Aorta (tissue), 5 donors: ENCODE measurements around the gene MCEMP1. TPM values are rescaled to one million over a fixed set of nuclear protein-coding genes. Genes with fewer than 3 reads are reported as not detected.

ENCODE experiments used
- ATAC-seq: fragments of 200-7000 bp; cut with Tn5 transposase; one replicate; pipeline ENCODE4 v1.9.1; 2022; ENCODE audit warnings: moderate library complexity; ENCODE audit not compliant: low FRiP score
- DNase-seq, 2 donors: peaks; one replicate each; pipeline ENCODE4 v3.0.0-alpha.2; 2020
- H3K27ac ChIP-seq, 2 donors: one replicate each; pipeline ENCODE4 v1.5.1; 2013; ENCODE audit warnings: low read length in 2 of 2, mild to moderate bottlenecking in 2 of 2, moderate library complexity in 2 of 2, control low read depth in 1 of 2, inconsistent platforms in 1 of 2, low read depth in 1 of 2
- H3K27me3 ChIP-seq, 2 donors: one replicate each; pipeline ENCODE4 v1.6.1; 2013; ENCODE audit warnings: control low read depth in 1 of 2, low read length in 1 of 2, mild to moderate bottlenecking in 1 of 2, moderate library complexity in 1 of 2; ENCODE audit not compliant: insufficient read depth in 2 of 2, control insufficient read depth in 1 of 2
- H3K36me3 ChIP-seq, 2 donors: one replicate each; pipeline ENCODE4 v1.6.1; 2013; ENCODE audit warnings: control low read depth in 1 of 2, low read length in 1 of 2, mild to moderate bottlenecking in 1 of 2; ENCODE audit not compliant: insufficient read depth in 2 of 2, control insufficient read depth in 1 of 2
- H3K4me1 ChIP-seq, 2 donors: one replicate each; pipeline ENCODE4 v1.6.1; 2013; ENCODE audit warnings: low read length in 2 of 2, control low read depth in 1 of 2, mild to moderate bottlenecking in 1 of 2, moderate library complexity in 1 of 2; ENCODE audit not compliant: insufficient read depth in 2 of 2, control insufficient read depth in 1 of 2
- H3K4me3 ChIP-seq, 2 donors: one replicate each; pipeline ENCODE4 v1.5.1; 2013; ENCODE audit warnings: low read length in 2 of 2, control low read depth in 1 of 2, mild to moderate bottlenecking in 1 of 2
- H3K9me3 ChIP-seq: one replicate; pipeline ENCODE4 v1.6.1; 2013; ENCODE audit warnings: mild to moderate bottlenecking, low read length; ENCODE audit not compliant: control insufficient read depth
- WGBS, 2 donors: extraction: QIAGEN DNeasy Blood & Tissue Kit; methylation state at CpG; one replicate each; pipeline ENCODE4 v1.1.7; 2013; 5-methylcytosine and 5-hydroxymethylcytosine counted together
- intact Hi-C, 2 donors: fragments of 100-400 bp; cut with DNase I; formaldehyde crosslinking; loops; one replicate each; pipeline versions ENCODE4 v1.14.2 to v1.15.0; 2022
- polyA plus RNA-seq, 2 donors: library from polyadenylated mRNA; stranded (reverse); fragments of 200-250 nt; gene quantifications; one replicate each; pipeline ENCODE4 v1.2.3, GENCODE V29; 2013
- total RNA-seq, 2 donors: library from RNA; stranded (reverse); fragmentation: NEBNext Ultra II Directional; extraction: Animal tissue kit (Norgen Biotek cat#: 25700); gene quantifications; one replicate each; pipeline ENCODE4 v1.2.1, GENCODE V29; 2021
- donor health status: healthy with polysubstance abuse.
- donor health status: Bipolar disorder and iron deficiency.
- donor health status: DM: no; HTN: no; CAD: no.
- donor health status: DM: no; HTN: no; CAD: no.
- donor health status: DM: yes; HTN: yes; CAD: no.

MCEMP1 gene
- total and polyA plus RNA-seq, 4 donors, result 0.10 to 8.3 (median 2.5) TPM

DNA sequence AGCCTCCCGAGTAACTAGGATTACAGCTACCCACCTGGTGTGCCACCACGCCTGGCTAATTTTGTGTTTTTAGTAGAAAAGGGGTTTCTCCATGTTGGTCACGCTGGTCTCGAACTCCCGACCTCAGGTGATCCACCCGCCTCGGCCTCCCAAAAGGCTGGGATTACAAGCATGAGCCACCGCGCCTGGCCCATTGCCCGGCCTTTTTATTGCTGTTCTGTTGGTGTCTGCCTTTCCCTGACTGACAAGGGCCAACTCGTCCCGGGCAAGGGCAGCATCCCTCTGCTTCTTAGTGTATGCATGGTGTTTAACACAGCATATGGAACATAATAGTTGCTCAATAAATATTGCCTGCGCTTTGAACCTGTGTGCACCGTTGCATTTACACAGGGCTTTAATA lies 14.2 kb upstream of the MCEMP1 start:
- intact Hi-C loops, result no loop called here
- ATAC-seq, result no peak

DNA sequence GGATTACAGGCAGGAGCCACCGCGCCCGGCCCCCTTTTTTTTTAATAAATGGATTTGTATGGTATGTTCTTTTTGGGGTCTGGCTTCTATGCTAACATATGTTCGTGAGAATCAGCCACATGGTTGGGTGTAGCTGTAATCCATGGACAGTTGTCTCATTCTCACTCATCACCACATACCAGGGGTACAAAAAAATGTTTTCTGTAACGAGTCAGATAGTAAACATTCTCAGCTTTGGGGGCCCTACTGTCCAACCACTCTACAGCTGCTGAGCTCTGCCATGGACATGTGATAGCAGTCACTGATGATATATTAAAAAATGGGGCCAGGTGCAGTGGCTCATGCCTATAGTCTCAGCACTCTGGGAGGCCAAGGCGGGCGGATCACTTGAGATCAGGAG lies 13.2 kb upstream of the MCEMP1 start:
- intact Hi-C loops, result no loop called here
- DNase-seq (no peak), ATAC-seq (no peak)
- WGBS, 2 donors, result 75 to 78% methylated on average over 7 of the region's 7 CpGs
- H3K27me3 ChIP-seq, result no peaks in the 10 kb centered on the region
- no peaks in the 10 kb centered on the region for H3K4me1 ChIP-seq
- no peak overlapping the region for H3K27ac ChIP-seq
- H3K9me3 ChIP-seq, result no peaks in the 10 kb centered on the region
- H3K4me3 ChIP-seq, result no peak overlapping the region
- no peaks in the 10 kb centered on the region for H3K36me3 ChIP-seq

More for the DNA sequence above, 14.2 kb upstream of the MCEMP1 start:
- Histone ChIP-seq H3K36me3 (no peaks in the 10 kb centered on the region), H3K4me3 (no peak overlapping the region), H3K4me1 (no peaks in the 10 kb centered on the region), H3K9me3 (no peaks in the 10 kb centered on the region), H3K27me3 (no peaks in the 10 kb centered on the region), H3K27ac (no peak overlapping the region)
- DNase-seq, result no peak
- WGBS, 2 donors, result 84 to 86% methylated on average over 14 of the region's 14 CpGs

DNA sequence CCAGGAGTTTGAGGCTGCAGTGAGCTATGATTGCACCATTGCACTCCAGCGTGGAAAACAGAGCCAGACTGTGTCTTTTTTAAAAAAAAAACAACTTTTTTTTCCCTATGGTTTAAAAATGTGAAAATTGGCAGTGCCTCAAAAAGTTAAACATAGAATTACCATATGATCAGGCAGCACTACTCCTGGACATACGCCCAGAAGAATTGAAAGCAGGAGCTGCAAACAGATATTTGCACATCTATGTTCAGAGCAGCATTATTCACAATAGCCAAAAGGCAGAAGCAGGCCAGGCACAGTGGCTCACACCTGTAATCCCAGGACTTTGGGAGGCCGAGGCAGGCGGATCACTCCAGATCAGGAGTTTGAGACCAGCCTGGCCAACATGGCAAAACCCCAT lies 11.8 kb upstream of the MCEMP1 start:
- no peaks in the 10 kb centered on the region for H3K4me1 ChIP-seq
- H3K36me3 ChIP-seq, result no peaks in the 10 kb centered on the region
- WGBS, 2 donors, result 29 to 34% methylated on average over 4 of the region's 4 CpGs
- intact Hi-C loops, result no loop called here
- ATAC-seq (no peak), DNase-seq (no peak)
- H3K27me3 ChIP-seq, result no peaks in the 10 kb centered on the region
- no peaks in the 10 kb centered on the region for H3K9me3 ChIP-seq
- no peak overlapping the region for H3K27ac ChIP-seq
- no peak overlapping the region for H3K4me3 ChIP-seq

DNA sequence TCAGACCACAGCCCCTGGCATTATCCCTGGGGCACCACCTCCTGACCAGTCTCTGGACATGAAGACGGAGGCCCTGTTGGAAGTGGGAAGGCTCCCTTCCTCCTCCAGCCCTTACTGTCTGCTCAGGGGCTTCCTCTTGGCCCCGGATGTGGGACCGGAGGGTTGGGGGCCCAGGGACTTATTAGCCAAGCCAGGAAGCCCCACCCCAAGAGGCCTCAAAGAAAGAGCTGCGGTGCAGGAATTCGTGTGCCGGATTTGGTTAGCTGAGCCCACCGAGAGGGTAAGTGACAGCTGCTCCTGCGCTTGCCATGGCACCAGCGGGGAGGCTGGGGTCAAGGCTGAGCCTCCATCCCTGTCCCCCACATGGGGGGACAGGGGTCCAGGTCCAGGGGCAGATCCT lies 8.0 kb upstream of the MCEMP1 start, which contains the start of gene RETN:
Gene RETN (plus strand): TSS at position 208 of the 400 bp plus-strand sequence. CDS start 278 bp downstream, outside the sequence.
- ATAC-seq (no peak), DNase-seq (no peak)
- H3K9me3 ChIP-seq, result no peaks in the 10 kb centered on the region
- H3K4me3 ChIP-seq, result no peak within 1 kb of the TSS
- H3K27ac ChIP-seq, result no peak within 1 kb of the TSS
- no peaks in the 10 kb centered on the region for H3K27me3 ChIP-seq
- intact Hi-C loops, result no loop called here
- WGBS, 2 donors, result 70 to 77% methylated on average over 9 of the region's 9 CpGs
- H3K36me3 ChIP-seq, result no peaks in the 10 kb centered on the region
- H3K4me1 ChIP-seq, result no peaks in the 10 kb centered on the region

DNA sequence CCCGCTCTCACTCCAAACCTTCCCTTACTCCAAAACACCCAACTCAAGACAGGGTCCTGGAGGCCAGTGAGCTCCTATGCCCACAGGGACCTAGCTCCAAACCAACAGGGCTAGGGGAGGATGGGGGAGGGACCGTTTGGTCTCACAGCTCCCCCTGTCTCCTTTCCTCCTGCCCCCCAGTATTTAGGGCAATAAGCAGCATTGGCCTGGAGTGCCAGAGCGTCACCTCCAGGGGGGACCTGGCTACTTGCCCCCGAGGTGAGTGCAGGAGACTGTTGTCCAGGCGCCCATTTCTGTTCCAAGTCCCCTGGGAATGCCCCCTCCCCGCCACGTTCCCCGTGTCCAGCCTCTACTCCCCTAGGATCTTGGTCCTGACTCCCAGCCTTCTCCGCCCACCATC lies 7.2 kb upstream of the MCEMP1 start:
- intact Hi-C loops, result no loop called here
- ATAC-seq (no peak), DNase-seq (no peak)
- Histone ChIP-seq H3K36me3 (no peaks in the 10 kb centered on the region), H3K4me1 (no peaks in the 10 kb centered on the region), H3K4me3 (no peak overlapping the region), H3K27me3 (no peaks in the 10 kb centered on the region), H3K27ac (no peak overlapping the region), H3K9me3 (no peaks in the 10 kb centered on the region)
- WGBS, 2 donors, result 21 to 24% methylated on average over 9 of the region's 9 CpGs

DNA sequence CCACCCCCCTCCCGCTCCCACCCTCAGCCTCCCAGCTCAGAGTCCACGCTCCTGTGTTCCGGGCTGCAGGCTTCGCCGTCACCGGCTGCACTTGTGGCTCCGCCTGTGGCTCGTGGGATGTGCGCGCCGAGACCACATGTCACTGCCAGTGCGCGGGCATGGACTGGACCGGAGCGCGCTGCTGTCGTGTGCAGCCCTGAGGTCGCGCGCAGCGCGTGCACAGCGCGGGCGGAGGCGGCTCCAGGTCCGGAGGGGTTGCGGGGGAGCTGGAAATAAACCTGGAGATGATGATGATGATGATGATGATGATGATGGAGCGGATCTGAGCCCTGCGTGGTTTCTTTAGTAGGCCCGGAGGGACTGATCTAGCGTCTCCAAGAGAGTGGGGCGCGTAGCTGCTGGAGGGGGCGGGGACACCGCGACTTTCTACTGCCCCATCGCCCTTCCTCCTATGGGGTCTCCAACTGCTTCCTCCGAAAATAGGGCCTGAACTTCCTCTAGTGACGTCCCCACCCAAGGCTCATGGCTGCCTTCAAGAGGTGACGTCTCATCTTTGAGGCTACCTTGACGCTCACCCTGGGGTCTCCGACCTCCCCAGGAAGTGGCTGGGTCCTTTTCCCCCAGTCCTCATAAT lies 6.6 kb upstream of the MCEMP1 start:
- Histone ChIP-seq H3K4me1 (no peaks in the 10 kb centered on the region), H3K9me3 (no peaks in the 10 kb centered on the region), H3K27me3 (no peaks in the 10 kb centered on the region), H3K27ac (no peak overlapping the region), H3K4me3 (no peak overlapping the region), H3K36me3 (no peaks in the 10 kb centered on the region)
- DNase-seq, result no peak
- ATAC-seq, result no peak
- 1 to 2% methylated on average over 38 to 43 of the region's 43 CpGs for WGBS, 2 donors
- intact Hi-C loops, result no loop called here

DNA sequence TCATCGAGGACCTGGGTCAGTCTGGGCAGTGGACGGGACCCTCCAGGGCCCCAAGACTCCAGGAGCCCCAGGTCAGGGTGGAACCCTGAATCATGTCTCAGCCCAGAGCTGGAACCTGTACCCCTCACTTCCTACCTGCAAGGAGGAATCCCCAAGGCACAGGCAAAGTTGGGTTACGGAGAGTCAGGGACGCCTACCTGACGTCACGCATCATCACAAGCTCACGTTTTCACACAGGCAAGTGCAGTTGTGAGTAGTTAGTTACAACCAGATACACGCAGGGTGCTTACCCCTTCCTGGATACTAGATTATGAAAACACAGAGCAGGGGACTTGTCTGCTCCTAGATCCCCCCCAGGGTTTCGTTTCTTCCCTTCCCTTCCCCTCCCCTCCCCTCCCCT lies 6.1 kb upstream of the MCEMP1 start:
- Histone ChIP-seq H3K4me1 (no peaks in the 10 kb centered on the region), H3K27ac (no peak overlapping the region), H3K36me3 (no peaks in the 10 kb centered on the region), H3K9me3 (no peaks in the 10 kb centered on the region), H3K4me3 (no peak overlapping the region), H3K27me3 (no peaks in the 10 kb centered on the region)
- ATAC-seq, result no peak
- intact Hi-C loops, result no loop called here
- no peak for DNase-seq
- WGBS, 2 donors, result 25 to 29% methylated on average over 9 of the region's 9 CpGs

DNA sequence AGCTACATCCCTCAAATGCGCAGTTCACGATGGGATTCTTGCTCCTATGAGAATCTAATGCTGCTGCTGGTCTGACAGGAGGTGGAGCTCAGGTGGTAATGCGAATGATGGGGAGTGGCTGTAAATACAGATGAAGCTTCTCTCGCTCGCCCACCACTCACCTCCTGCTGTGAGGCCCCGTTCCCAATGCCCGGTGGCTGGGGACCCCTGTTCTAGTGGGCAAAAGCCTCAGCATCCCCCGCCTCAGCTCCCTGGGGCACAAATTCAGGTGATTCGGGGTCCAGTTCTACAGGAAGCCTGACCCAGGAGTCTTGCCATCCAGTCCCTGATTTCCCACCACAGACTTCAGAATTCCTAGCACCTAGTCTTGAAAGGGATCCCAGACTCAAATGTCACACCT lies 4.4 kb upstream of the MCEMP1 start:
- no peak for ATAC-seq
- H3K9me3 ChIP-seq, result no peaks in the 10 kb centered on the region
- intact Hi-C loops, result no loop called here
- no peak for DNase-seq
- no peak overlapping the region for H3K27ac ChIP-seq
- H3K36me3 ChIP-seq, result no peaks in the 10 kb centered on the region
- H3K4me3 ChIP-seq, result no peak overlapping the region
- no peaks in the 10 kb centered on the region for H3K4me1 ChIP-seq
- no peaks in the 10 kb centered on the region for H3K27me3 ChIP-seq
- 44 to 55% methylated on average over 9 of the region's 9 CpGs for WGBS, 2 donors
